Stomach (tissue), 4 donors: ENCODE measurements around the gene RNU11.

Experiments used
- EP300 ChIP-seq: sonication (generic); formaldehyde crosslinking; IDR thresholded peaks from one replicate; pipeline ENCODE4 v1.6.1; 2017; ENCODE audit warnings: antibody characterized with exemption
- POLR2A ChIP-seq, 4 donors: fragments of 450-650 bp; IDR thresholded peaks; one replicate each; pipeline ENCODE4 v1.6.1; 2016; ENCODE audit warnings: antibody characterized with exemption in 4 of 4, control low read depth in 2 of 4, mild to moderate bottlenecking in 1 of 4, moderate library complexity in 1 of 4
- POLR2AphosphoS5 ChIP-seq, 3 donors: sonication (generic); formaldehyde crosslinking; IDR thresholded peaks; one replicate each; pipeline ENCODE4 v1.6.1; 2016; ENCODE audit warnings: antibody characterized with exemption in 3 of 3
- TF ChIP-seq, protein P1 (sequence below), 7 experiments: fragments of 450-650 bp in 4 of 7; fragments of 200-600 bp in 3 of 7; sonication (generic) in 3 of 7; IDR thresholded peaks; one replicate each; pipeline ENCODE4 v1.5.1; 2016 to 2019; ENCODE audit warnings: antibody characterized with exemption in 7 of 7, control low read depth in 2 of 7, mild to moderate bottlenecking in 1 of 7

GRCh38 chr1:28606771-28607170 lies 41.6 kb upstream of the RNU11 start:
- TF ChIP-seq, protein P1, sequence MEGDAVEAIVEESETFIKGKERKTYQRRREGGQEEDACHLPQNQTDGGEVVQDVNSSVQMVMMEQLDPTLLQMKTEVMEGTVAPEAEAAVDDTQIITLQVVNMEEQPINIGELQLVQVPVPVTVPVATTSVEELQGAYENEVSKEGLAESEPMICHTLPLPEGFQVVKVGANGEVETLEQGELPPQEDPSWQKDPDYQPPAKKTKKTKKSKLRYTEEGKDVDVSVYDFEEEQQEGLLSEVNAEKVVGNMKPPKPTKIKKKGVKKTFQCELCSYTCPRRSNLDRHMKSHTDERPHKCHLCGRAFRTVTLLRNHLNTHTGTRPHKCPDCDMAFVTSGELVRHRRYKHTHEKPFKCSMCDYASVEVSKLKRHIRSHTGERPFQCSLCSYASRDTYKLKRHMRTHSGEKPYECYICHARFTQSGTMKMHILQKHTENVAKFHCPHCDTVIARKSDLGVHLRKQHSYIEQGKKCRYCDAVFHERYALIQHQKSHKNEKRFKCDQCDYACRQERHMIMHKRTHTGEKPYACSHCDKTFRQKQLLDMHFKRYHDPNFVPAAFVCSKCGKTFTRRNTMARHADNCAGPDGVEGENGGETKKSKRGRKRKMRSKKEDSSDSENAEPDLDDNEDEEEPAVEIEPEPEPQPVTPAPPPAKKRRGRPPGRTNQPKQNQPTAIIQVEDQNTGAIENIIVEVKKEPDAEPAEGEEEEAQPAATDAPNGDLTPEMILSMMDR (IDR thresholded peaks at IDR 0.05) = no peak
- no peak for TF ChIP-seq POLR2AphosphoS5 (IDR thresholded peaks at IDR 0.05)
- no peak for TF ChIP-seq EP300
- TF ChIP-seq POLR2A (IDR thresholded peaks at IDR 0.05) = no peak
